HG03103 (cell line): ENCODE results near the gene PUS1.

Experiments used
- ATAC-seq: cut with Tn5 transposase; IDR thresholded peaks from one replicate; pipeline ENCODE4 v1.9.1; 2021; ENCODE audit warnings: low read depth; ENCODE audit not compliant: unreplicated experiment

PUS1 gene

DNA sequence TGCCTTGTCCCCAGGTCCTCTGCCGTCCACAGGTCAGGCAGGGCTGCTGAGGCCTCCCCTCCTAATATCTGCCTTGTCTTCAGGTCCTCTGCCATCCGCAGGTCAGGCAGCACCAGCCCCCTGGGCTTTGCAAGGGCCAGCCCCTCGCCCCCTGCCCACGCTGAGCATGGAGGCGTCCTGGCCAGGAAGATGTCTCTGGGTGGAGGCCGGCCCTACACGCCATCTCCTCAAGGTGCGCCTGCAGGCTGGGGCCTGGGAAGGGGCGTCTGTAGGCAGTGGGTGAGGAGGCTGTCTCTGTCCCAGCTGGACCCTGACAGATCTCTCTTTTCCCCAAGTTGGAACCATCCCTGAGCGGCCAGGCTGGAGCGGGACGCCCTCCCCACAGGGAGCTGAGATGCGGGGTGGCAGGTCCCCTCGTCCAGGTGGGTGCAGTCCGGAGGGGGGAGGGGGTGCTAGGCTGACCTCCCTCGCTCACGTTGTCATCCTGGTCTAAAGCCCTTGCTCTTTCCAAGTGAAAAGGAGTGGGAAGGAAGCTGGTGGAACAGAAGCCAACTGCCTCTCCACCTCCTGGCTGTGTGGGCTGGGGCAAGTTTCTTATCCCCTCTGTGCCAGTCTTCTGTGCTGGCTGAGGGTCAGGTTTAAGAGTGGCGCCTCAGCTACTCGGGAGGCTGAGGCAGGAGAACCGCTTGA, 13.9 kb upstream of the PUS1 start:
- ATAC-seq = no peak

DNA sequence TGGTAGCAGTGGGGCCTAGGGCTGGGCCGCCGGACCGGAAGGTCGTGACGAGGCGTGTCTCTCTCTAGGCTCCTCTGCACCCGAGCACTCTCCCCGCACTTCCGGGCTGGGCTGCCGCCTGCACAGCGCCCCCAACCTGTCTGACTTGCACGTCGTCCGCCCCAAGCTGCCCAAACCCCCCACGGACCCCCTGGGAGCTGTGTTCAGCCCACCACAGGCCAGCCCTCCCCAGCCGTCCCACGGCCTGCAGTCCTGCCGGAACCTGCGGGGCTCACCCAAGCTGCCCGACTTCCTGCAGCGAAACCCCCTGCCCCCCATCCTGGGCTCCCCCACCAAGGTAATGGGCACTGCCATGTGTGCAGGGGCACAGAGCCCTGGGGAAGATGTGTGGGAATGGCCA, 13.3 kb upstream of the PUS1 start:
- ATAC-seq = no peak

GRCh38 chr12:131916306-131917138, 12.6 kb upstream of the PUS1 start:
- ATAC-seq = no peak

DNA sequence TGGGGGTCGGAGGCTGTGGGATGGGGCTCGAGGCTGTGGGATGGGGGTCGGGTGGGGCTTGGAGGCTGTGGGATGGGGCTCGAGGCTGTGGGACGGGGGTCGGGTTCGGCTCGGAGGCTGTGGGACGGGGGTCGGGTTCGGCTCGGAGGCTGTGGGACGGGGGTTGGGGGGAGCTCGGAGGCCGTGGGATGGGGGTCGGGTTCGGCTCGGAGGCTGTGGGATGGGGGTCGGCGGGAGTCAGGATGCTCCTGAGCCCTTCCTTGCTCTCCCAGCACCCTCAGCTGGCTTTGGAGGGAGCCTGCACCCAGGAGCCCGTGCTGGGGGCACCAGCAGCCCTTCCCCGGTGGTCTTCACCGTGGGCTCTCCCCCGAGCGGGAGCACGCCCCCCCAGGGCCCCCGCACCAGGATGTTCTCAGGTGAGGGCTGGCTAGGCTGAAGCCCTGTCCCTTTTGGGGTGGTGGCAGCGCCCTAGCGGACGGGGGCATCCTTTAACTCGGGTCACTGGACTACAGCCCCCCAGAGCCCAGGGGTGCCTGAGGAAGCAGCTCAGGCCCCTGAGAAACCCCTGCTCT, 11.9 kb upstream of the PUS1 start:
- no peak for ATAC-seq

DNA sequence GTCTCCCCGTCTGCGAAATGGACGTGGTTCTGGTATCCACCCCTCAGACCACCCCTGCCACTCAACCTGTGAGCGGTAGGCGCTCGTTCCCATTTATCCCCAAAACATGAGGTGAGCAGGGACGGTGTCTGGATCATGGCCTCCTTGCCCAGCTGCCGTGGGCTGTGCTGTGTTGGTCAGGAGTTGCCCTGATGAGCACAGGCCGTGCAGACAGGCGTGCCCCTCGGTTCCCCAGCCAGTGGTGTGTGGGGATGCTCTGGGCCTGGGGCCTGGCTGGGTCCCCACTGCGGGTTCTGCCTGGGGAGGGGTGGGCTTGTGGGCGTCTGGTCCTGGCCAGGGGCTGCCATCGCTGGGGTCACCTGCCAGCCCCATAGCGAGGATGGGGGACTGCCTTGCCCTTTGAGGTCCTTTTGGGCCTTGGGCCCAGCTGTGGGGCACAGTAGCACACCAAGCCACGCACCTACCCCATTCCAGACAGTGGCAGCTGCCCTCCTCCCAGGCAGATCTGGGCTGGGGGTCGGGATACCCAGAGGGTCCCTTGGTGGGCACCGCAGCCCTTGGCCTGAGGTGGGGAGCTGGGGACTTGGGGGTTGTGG, 11.3 kb upstream of the PUS1 start:
- no peak for ATAC-seq

DNA sequence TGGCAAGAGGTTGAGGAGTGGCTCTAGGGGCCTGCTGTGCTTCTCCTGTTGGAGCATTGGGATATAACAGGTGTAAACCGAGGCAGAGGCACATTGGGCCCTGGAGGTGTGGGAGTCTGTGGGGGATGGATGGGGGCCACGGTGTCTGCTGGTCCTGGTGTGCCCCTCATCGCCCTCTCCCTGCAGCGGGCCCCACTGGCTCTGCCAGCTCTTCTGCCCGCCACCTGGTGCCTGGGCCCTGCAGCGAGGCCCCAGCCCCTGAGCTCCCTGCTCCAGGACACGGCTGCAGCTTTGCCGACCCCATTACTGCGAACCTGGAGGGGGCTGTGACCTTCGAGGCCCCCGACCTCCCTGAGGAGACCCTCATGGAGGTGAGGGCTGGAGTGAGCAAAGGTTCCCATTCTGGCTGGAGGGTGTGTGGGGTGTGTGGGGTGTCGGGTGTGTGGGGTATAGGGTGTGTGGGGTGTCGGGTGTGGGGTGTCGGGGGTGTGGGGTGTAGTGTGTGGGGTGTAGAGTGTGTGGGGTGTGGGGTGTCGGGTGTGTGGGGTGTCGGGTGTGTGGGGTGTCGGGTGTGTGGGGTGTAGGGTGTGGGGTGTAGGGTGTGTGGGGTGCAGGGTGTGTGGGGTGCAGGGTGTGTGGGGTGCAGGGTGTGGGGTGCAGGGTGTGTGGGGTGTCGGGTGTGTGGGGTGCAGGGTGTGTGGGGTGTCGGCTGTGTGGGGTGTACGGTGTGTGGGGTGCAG, 10.6 kb upstream of the PUS1 start:
- no peak for ATAC-seq

- no peak for ATAC-seq
These were observed 10.1 kb upstream of the PUS1 start for GRCh38 chr12:131919051-131919347.

DNA sequence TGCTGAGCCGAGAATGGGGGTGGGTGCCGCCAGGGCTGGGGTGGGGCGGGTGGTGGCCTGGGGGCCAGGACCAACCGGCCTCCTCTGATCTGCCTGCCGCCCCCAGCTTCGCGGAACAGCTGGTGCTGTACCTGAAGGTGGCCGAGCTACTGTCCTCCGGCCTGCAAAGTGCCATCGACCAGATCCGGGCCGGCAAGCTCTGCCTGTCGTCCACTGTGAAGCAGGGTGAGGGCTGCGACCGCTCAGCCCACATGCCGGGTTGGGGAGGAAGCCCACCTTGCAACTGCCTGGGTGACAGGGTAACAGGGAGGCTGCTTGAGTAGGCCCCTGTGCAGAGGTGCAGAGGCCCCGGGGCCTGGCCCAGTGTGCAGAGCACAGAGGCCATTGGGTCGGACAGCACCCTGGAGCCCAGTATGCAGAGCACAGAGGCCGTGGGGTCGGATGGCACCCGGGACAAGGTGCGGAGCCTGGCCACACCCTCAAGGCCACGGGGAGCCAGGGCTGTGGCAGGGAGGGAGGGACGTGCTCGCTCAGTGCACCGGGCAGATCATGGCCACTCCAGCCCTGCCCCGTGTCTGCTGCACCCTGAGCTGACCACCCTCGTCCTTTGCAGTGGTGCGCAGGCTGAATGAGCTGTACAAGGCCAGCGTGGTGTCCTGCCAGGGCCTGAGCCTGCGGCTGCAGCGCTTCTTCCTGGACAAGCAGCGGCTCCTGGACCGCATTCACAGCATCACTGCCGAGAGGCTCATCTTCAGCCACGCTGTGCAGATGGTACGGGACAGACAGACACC, 9.5 kb upstream of the PUS1 start:
- no peak for ATAC-seq

DNA sequence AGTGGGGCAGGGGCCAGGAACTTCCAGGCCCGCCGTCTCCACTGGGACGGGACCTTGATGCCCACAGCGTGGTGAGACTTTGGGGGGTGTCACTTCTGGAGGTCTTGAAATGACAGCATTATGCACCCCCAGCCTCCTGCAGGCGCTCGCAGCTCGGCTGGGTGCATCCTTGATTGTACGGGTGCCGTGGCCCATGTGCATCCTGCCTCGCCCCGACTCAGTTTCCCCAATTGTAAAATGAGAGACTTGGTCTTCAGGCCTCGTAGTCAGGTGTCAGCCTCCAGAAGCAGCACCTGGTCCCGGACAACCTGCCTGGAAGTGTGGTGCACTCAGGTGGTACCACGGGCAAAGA, 8.9 kb upstream of the PUS1 start:
- ATAC-seq = no peak

DNA sequence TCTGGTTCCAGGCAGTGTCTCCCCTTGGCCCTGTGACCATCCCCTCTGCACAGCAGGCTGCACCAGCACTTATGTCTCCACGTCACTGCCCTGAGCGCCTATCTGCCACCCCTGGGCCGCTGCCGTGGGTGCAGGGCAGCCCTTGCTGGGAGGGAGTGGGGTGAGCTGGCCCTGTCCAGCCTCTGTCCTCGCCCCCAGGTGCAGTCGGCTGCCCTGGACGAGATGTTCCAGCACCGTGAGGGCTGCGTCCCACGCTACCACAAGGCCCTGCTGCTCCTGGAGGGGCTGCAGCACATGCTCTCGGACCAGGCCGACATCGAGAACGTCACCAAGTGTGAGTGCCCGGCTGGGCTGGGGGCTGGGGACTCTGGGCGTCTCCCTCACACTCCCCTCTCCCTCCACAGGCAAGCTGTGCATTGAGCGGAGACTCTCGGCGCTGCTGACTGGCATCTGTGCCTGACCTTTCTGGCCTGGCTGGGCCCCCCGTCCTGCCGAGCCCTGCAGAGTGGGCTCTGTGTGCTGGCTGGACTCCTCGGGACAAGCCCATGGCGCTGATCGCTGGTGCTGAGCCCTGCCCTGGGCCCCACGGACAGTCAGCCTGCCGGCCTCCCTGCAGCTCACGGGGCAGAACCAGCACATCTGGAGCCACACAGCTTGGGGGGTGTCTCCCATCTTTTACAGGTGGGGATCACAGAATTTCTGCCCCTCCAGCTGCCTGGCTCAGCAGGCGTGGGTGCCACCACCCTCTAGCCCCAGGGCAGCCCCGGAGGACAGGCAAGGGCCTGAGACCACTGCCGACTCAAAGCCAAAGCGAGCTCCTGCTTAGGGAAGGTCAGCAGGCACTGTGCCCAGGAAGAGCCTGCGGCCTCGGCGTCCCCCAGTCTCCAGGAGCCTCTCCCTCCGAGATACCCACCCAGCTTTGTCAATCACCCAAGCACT, 7.9 kb upstream of the PUS1 start:
- no peak for ATAC-seq

- no peak for ATAC-seq
These were observed 7.0 kb upstream of the PUS1 start for GRCh38 chr12:131921866-131922769.

DNA sequence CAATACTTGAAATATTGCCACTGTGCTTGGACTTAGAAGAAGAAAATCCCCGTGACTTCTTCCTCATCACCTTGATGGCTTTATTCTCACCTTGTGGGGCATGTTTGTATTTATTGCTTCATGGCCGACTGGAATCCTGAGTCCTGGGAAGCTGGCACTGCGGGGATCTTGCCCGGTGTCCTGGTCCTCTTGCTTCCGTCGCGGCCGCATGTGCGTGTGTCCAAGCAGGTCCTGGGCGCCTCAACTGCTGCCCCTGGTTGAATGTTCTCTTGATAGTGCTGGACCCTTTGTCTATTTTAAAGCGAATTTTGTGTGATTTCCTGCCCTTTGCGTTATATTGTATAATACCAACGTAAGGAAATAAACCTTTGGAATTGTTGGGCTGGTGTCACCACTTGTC, 6.3 kb upstream of the PUS1 start:
- no peak for ATAC-seq

GRCh38 chr12:131923260-131923659, 5.8 kb upstream of the PUS1 start:
- ATAC-seq = peak; percentile 79

- no peak for ATAC-seq
These were observed 1.7 kb upstream of the PUS1 start for GRCh38 chr12:131927110-131928079.

- ATAC-seq = peak; percentile 2
These were observed 881 bp upstream of the PUS1 start for GRCh38 chr12:131928080-131928710.

DNA sequence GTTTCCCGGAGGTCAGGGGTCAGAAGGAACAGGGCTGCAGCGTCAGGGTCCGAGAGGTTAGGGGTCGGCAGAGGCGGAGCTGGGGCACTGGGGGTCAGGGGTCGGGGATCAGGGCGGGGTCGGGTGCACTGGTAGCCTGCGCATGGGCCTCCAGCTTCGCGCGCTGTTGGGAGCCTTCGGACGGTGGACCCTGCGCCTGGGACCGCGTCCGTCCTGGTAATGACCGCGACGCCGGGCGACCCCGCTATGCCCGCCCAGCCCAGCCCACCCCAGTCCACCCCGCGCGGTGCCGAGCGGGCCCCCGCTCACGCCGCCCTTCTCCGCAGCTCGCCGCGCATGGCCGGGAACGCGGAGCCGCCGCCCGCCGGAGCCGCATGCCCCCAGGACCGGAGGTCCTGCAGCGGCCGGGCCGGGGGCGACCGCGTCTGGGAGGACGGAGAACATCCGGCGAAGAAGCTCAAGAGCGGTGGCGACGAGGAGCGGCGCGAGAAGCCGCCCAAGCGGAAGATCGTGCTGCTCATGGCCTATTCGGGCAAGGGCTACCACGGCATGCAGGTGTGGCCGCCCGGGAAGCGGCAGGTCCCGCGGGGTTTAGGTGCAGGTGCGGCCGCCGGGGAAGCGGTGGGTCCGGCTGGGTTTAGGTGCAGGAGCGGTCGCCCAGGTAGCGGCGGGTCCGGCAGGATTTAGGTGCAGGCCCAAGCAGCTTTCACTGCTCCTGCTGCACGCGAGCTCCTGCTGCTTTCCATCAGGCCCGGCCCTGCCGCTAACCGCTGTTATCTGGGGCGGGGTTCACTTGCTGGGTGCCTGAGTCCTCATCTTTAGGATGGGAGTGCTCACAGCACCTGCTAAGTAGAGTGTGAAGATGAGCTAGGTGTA, 743 bp downstream of the PUS1 start:
- no peak for ATAC-seq
